H1 (cell line): ENCODE data around the gene GNG7. TPM values are rescaled to one million over a fixed set of nuclear protein-coding genes. Genes with fewer than 3 reads are reported as not detected.
A peak's percentile ranks its signal among the peaks of the same experiment; 100 is the strongest.

Source experiments
- CTCF ChIA-PET: fragments of 300-600 bp; sonication (Branson Sonifier 250); formaldehyde crosslinking; loops from one replicate; lab custom pipeline; 2021; ENCODE audit not compliant: partially characterized antibody; lab: Charles Lee
- POLR2A ChIA-PET: fragments of 300-600 bp; sonication (Branson Sonifier 250); formaldehyde crosslinking; loops from one replicate; lab custom pipeline; 2021; ENCODE audit warnings: inconsistent platforms; ENCODE audit not compliant: partially characterized antibody; lab: Charles Lee
- DNase-seq, 2 experiments: peaks; one replicate each; pipeline versions ENCODE4 v3.0.0 to v3.0.0-alpha.2; 2010 to 2022; ENCODE audit warnings: low spot score in 2 of 2, low read depth in 1 of 2, mixed read lengths in 1 of 2
- FAIRE-seq: peaks from 2 replicates; lab custom pipeline; 2011; peaks lifted over from hg19 to GRCh38; lab: Jason Lieb, UNC
- H2AFZ ChIP-seq: 2 replicates; pipeline ENCODE4 v1.8.1; 2012; ENCODE audit warnings: low read length, inconsistent platforms
- H2AK5ac ChIP-seq: 2 replicates; pipeline ENCODE4 v1.6.1; 2013; ENCODE audit warnings: low read depth, low read length
- H2BK120ac ChIP-seq: replicated peaks from 2 replicates; pipeline ENCODE3; 2013; ENCODE audit warnings: low read depth, low read length, inconsistent platforms
- H2BK12ac ChIP-seq: 2 replicates; pipeline ENCODE4 v1.6.1; 2013; ENCODE audit warnings: low read depth, low read length
- H2BK15ac ChIP-seq: 2 replicates; pipeline ENCODE4 v1.6.1; 2013; ENCODE audit warnings: low read length
- H2BK20ac ChIP-seq: 2 replicates; pipeline ENCODE4 v1.6.1; 2013; ENCODE audit warnings: low read length
- H2BK5ac ChIP-seq: 2 replicates; pipeline ENCODE4 v1.6.1; 2013; ENCODE audit warnings: low read depth, low read length
- H3K14ac ChIP-seq: 2 replicates; pipeline ENCODE4 v1.6.1; 2013; ENCODE audit warnings: inconsistent platforms; ENCODE audit not compliant: insufficient read length
- H3K18ac ChIP-seq: 2 replicates; pipeline ENCODE4 v1.6.1; 2013; ENCODE audit warnings: low read length; ENCODE audit errors: extremely low read depth
- H3K23ac ChIP-seq: 2 replicates; pipeline ENCODE4 v1.6.1; 2013; ENCODE audit warnings: inconsistent platforms; ENCODE audit not compliant: insufficient read length
- H3K23me2 ChIP-seq: 2 replicates; pipeline ENCODE4 v1.6.1; 2013; ENCODE audit warnings: low read depth, low read length
- H3K27ac ChIP-seq: 2 replicates; pipeline ENCODE4 v1.6.1; 2011; ENCODE audit warnings: low read depth, low read length, inconsistent platforms
- H3K27me3 ChIP-seq, 4 experiments: replicated peaks in 1 of 4; 1 replicate in 1 of 4; 2 replicates in 3 of 4; pipeline versions ENCODE4 v1.6.1 to v1.8.1; 2011 to 2013; ENCODE audit warnings: low read length in 3 of 4, mild to moderate bottlenecking in 3 of 4, inconsistent platforms in 2 of 4, mixed read lengths in 2 of 4, moderate library complexity in 1 of 4; ENCODE audit not compliant: control insufficient read depth in 3 of 4, insufficient read depth in 3 of 4; ENCODE audit errors: extremely low read depth in 1 of 4
- H3K36me3 ChIP-seq, 4 experiments: 2 replicates each; pipeline versions ENCODE4 v1.6.1 to v1.8.1; 2011 to 2013; ENCODE audit warnings: mild to moderate bottlenecking in 4 of 4, low read length in 3 of 4, moderate library complexity in 2 of 4, control low read depth in 1 of 4, inconsistent platforms in 1 of 4; ENCODE audit not compliant: insufficient read depth in 4 of 4, control insufficient read depth in 2 of 4
- H3K4ac ChIP-seq: replicated peaks from 2 replicates; pipeline ENCODE3; 2013; ENCODE audit warnings: low read length, low read depth, mixed read lengths, inconsistent platforms; ENCODE audit not compliant: insufficient read length
- H3K4me1 ChIP-seq, 4 experiments: replicated peaks in 1 of 4; 1 replicate in 1 of 4; 2 replicates in 3 of 4; pipeline versions ENCODE4 v1.6.1 to v1.8.1; 2011 to 2013; ENCODE audit warnings: low read length in 3 of 4, inconsistent platforms in 2 of 4, mixed read lengths in 1 of 4; ENCODE audit not compliant: insufficient read depth in 4 of 4, control insufficient read depth in 3 of 4
- H3K4me2 ChIP-seq, 2 experiments: 2 replicates each; pipeline versions ENCODE4 v1.6.1 to v1.8.1; 2011 to 2013; ENCODE audit warnings: low read depth in 2 of 2, low read length in 2 of 2, control low read depth in 1 of 2, inconsistent platforms in 1 of 2, mild to moderate bottlenecking in 1 of 2; ENCODE audit not compliant: insufficient read depth in 1 of 2
- H3K4me3 ChIP-seq, 4 experiments: fragments of 200-600, 300-600 bp in 1 of 4; sonication (generic), shearing (Covaris generic), sonication (Bioruptor Twin) in 1 of 4; 2 replicates each; pipeline versions ENCODE4 v1.5.1 to v1.8.1; 2011 to 2016; ENCODE audit warnings: low read length in 4 of 4, low read depth in 3 of 4, control low read depth in 2 of 4, inconsistent platforms in 2 of 4, mild to moderate bottlenecking in 2 of 4, mixed read lengths in 1 of 4, moderate library complexity in 1 of 4; ENCODE audit not compliant: insufficient read depth in 2 of 4; ENCODE audit errors: extremely low read depth in 1 of 4
- H3K56ac ChIP-seq: replicated peaks from 2 replicates; pipeline ENCODE3; 2013; ENCODE audit warnings: low read depth, mild to moderate bottlenecking, mixed read lengths, low read length, inconsistent platforms; ENCODE audit not compliant: insufficient read length
- H3K79me1 ChIP-seq: 2 replicates; pipeline ENCODE4 v1.6.1; 2013; ENCODE audit warnings: low read depth, low read length, control low read depth
- H3K79me2 ChIP-seq, 2 experiments: 2 replicates each; pipeline versions ENCODE4 v1.6.1 to v1.8.1; 2012 to 2013; ENCODE audit warnings: low read length in 2 of 2, mild to moderate bottlenecking in 2 of 2, inconsistent platforms in 1 of 2; ENCODE audit not compliant: insufficient read depth in 2 of 2, control insufficient read depth in 1 of 2
- H3K9ac ChIP-seq, 4 experiments: replicated peaks in 1 of 4; 1 replicate in 1 of 4; 2 replicates in 3 of 4; pipeline versions ENCODE4 v1.6.1 to v1.8.1; 2011 to 2013; ENCODE audit warnings: low read depth in 3 of 4, low read length in 3 of 4, control low read depth in 2 of 4, mild to moderate bottlenecking in 2 of 4, moderate library complexity in 2 of 4, inconsistent platforms in 1 of 4; ENCODE audit errors: extremely low read depth in 1 of 4
- H3K9me3 ChIP-seq, 2 experiments: 2 replicates each; pipeline versions ENCODE4 v1.6.1 to v1.8.1; 2012 to 2013; ENCODE audit warnings: mild to moderate bottlenecking in 2 of 2, moderate library complexity in 2 of 2, control low read depth in 1 of 2, inconsistent platforms in 1 of 2, low read depth in 1 of 2, low read length in 1 of 2, mixed read lengths in 1 of 2; ENCODE audit not compliant: insufficient read depth in 2 of 2
- H4K20me1 ChIP-seq, 2 experiments: replicated peaks in 1 of 2; 2 replicates each; pipeline versions ENCODE3 to v1.8.1; 2011 to 2013; ENCODE audit warnings: inconsistent platforms in 2 of 2, low read length in 2 of 2, mild to moderate bottlenecking in 1 of 2; ENCODE audit not compliant: insufficient read depth in 2 of 2, control insufficient read depth in 1 of 2
- H4K5ac ChIP-seq: 2 replicates; pipeline ENCODE4 v1.6.1; 2013; ENCODE audit warnings: low read length, low read depth, mixed read lengths, inconsistent platforms; ENCODE audit not compliant: insufficient read length
- H4K8ac ChIP-seq: 2 replicates; pipeline ENCODE4 v1.8.0; 2013; ENCODE audit warnings: mild to moderate bottlenecking, moderate library complexity, low read length, inconsistent platforms; ENCODE audit not compliant: insufficient read depth; ENCODE audit errors: extremely low read depth
- H4K91ac ChIP-seq: replicated peaks from 2 replicates; pipeline ENCODE3; 2013; ENCODE audit warnings: low read length, mixed read lengths, inconsistent platforms; ENCODE audit not compliant: insufficient read length
- BRCA1 ChIP-seq: IDR thresholded peaks from 2 replicates; pipeline ENCODE4 v1.6.1; 2012; ENCODE audit warnings: low read depth, low read length, improper control_type of control experiment
- EZH2 ChIP-seq: fragments of 200-600 bp; sonication (generic); IDR thresholded peaks from 2 replicates; pipeline ENCODE4 v1.7.1; 2012; ENCODE audit warnings: low read depth, mild to moderate bottlenecking, moderate library complexity, low read length, inconsistent platforms; ENCODE audit not compliant: severe bottlenecking
- FOSL1 ChIP-seq: IDR thresholded peaks from 2 replicates; pipeline ENCODE4 v1.6.1; 2011; ENCODE audit warnings: mild to moderate bottlenecking, low read depth, low read length, moderate library complexity; ENCODE audit not compliant: insufficient read depth
- KDM5A ChIP-seq: fragments of 200-600 bp; IDR thresholded peaks from 2 replicates; pipeline ENCODE4 v1.7.1; 2012; ENCODE audit warnings: mild to moderate bottlenecking, low read length, inconsistent platforms, mixed read lengths
- NANOG ChIP-seq: IDR thresholded peaks from 2 replicates; pipeline ENCODE4 v1.6.1; 2011; ENCODE audit warnings: low read length, low read depth, mild to moderate bottlenecking, inconsistent platforms; ENCODE audit not compliant: insufficient read depth, poor library complexity, severe bottlenecking
- POLR2A ChIP-seq, 2 experiments: IDR thresholded peaks; 1 replicate in 1 of 2; 2 replicates in 1 of 2; pipeline ENCODE4 v1.6.1; 2011; ENCODE audit warnings: low read depth in 2 of 2, low read length in 2 of 2, mild to moderate bottlenecking in 2 of 2; ENCODE audit errors: control extremely low read depth in 1 of 2
- POLR2AphosphoS5 ChIP-seq: IDR thresholded peaks from 2 replicates; pipeline ENCODE4 v1.6.1; 2011; ENCODE audit warnings: low read depth, low read length
- RXRA ChIP-seq: IDR thresholded peaks from 2 replicates; pipeline ENCODE4 v1.6.1; 2011; ENCODE audit warnings: low read depth, mild to moderate bottlenecking, low read length, moderate library complexity; ENCODE audit not compliant: insufficient read depth
- WGBS, 2 experiments: shearing (Covaris generic) in 1 of 2; methylation state at CpG; one replicate each; pipeline versions ENCODE4 v1.1.6 to v1.1.7; 2013 to 2015; ENCODE audit warnings: low lambda C conversion rate in 2 of 2, mixed read lengths in 2 of 2, inconsistent platforms in 1 of 2, low coverage in 1 of 2, missing lambda C conversion rate in 1 of 2; ENCODE audit not compliant: insufficient replicate concordance in 2 of 2, insufficient coverage in 1 of 2, insufficient read length in 1 of 2; ENCODE audit errors: extremely low coverage in 1 of 2, missing lambda C conversion rate in 1 of 2; 5-methylcytosine and 5-hydroxymethylcytosine counted together
- polyA plus RNA-seq, 7 experiments: library from polyadenylated mRNA; depleted of rRNA in 3 of 7; stranded (reverse) in 5 of 7; unstranded in 2 of 7; fragments of >200 nt in 5 of 7; fragments of 200-250 nt in 2 of 7; gene quantifications; 1 replicate in 5 of 7; 2 replicates in 1 of 7; 4 replicates in 1 of 7; pipeline versions ENCODE4 v1.2.1 to v1.2.3, GENCODE V29; 2011 to 2013; ENCODE audit warnings: missing spikeins in 2 of 7, mixed read lengths in 2 of 7
- total RNA-seq: library from RNA; stranded (reverse); fragmentation: NEBNext Ultra II Directional; extraction: Animal tissue kit (Norgen Biotek cat#: 25700); gene quantifications from 2 replicates; pipeline ENCODE4 v1.2.1, GENCODE V29; 2021
- TF ChIP-seq, protein P1 (sequence below): IDR thresholded peaks from 2 replicates; pipeline ENCODE4 v1.6.1; 2011; ENCODE audit warnings: low read depth, mild to moderate bottlenecking, low read length; ENCODE audit not compliant: insufficient read depth

The GNG7 gene
- total and polyA plus RNA-seq, 2 of the 8 experiments (the other 6 are each of a cell fraction or from before 2014, with no cell fraction given) = 2.8 to 7.8 TPM

DNA sequence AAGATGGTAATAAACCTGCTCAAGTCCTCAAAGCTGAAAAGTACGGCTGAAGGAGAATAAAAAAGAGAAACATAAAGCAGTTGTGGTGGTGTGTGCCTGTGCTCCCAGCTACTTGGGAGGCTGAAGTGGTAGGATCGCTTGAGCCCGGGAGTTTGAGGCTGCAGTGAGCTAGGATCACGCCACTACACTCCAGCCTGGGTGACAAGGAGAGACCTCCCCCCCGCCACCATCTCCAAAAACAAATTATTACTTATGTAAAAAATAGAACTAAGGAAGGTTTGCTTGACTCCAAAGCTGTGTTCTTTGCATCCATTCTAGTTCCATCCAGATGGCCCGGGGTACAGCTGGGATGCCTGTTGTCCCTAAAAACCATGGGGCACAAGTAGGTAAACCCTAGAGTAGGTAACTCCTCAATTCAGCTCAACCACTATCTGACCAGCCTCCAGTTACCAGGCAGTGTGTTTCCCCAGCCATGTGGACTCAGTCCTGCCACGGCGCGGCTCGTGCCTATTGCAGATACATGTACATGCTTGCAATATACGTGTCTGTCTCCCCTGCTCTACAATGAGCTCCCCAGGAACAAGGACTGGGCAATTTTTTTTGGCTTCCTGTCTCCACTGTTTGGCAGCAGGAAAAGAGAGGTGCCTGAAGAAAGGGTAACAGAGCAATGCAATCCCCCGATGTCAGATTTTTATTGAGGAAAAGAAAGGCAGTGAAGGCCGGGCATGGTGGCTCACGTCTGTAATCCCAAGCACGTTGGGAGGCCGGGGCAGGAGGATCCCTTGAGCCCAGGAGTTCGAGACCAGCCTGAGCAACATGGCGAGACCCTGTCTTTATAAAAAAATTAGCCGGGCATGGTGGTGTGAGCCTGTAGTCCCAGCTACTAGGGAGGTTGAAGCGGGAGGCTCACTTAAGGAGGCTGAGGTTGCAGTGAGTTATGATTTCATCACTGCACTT is 101.3 kb downstream of the GNG7 start:
- DNase-seq = no peak
- 89% methylated on average over 20 of the region's 20 CpGs; no CpG with 5 or more reads in 1 of the 2 experiments for WGBS, 2 experiments
- CTCF ChIA-PET = interaction anchor here (0.6 to 3.5 kb wide), 12 partner anchors 9 to 305 kb away, joined by 3 to 25 read pairs (median 4); partner anchors contain the start of gene GADD45B
- TF ChIP-seq NANOG (no peak), RXRA (no peak), POLR2AphosphoS5 (no peak), KDM5A (no peak), POLR2A (IDR thresholded peaks at IDR 0.05; ENCODE audit: control extremely low read depth in 1 of 2, low read depth in 2 of 2, low read length in 2 of 2) (no peak), BRCA1 (no peak), EZH2 (no peak), FOSL1 (no peak)
- TF ChIP-seq, protein P1, sequence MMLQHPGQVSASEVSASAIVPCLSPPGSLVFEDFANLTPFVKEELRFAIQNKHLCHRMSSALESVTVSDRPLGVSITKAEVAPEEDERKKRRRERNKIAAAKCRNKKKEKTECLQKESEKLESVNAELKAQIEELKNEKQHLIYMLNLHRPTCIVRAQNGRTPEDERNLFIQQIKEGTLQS = no peak

More for the DNA sequence above, 101.3 kb downstream of the GNG7 start:
- H3K23ac ChIP-seq = no peak overlapping the region
- no peaks in the 10 kb centered on the region for H3K79me1 ChIP-seq
- POLR2A ChIA-PET = interaction anchor here (0.6 to 10.2 kb wide), 8 partner anchors 10 to 193 kb away, joined by 3 to 95 read pairs (median 6); partner anchors contain the start of gene GADD45B
- H3K4me3 ChIP-seq = no peak overlapping the region
- 0 out of 2 replicates have a peak overlapping the region, but pooled peaks have one; percentile 28 for H2AK5ac ChIP-seq
- H2BK20ac ChIP-seq = no peak overlapping the region
- peaks cover 3% of the 10 kb centered on the region; the same call in 1 of the 2 replicates for H3K23me2 ChIP-seq
- peaks cover 0 to 4% (median 0%) of the 10 kb centered on the region in 4 experiments; a peak in 2 of 7 replicates for H3K27me3 ChIP-seq
- H3K27ac ChIP-seq = no peak overlapping the region
- no peak overlapping the region for H4K91ac ChIP-seq
- no peak for FAIRE-seq
- H4K20me1 ChIP-seq = no peaks in the 10 kb centered on the region
- H3K9me3 ChIP-seq = no peaks in the 10 kb centered on the region
- no peak overlapping the region for H3K14ac ChIP-seq
- no peak overlapping the region for H4K8ac ChIP-seq
- H3K56ac ChIP-seq = no peak overlapping the region
- H3K36me3 ChIP-seq = no peaks in the 10 kb centered on the region
- H3K79me2 ChIP-seq = no peaks in the 10 kb centered on the region
- peak overlapping the region; percentile 8; the same call in 1 of the 2 replicates for H2BK15ac ChIP-seq
- H4K5ac ChIP-seq = no peak overlapping the region
- H2AFZ ChIP-seq = no peak overlapping the region
- H3K9ac ChIP-seq = no peak overlapping the region
- no peak overlapping the region; the same call in 1 of the 2 replicates for H3K18ac ChIP-seq
- no peak overlapping the region for H3K4ac ChIP-seq
- no peak overlapping the region for H2BK120ac ChIP-seq
- no peak overlapping the region; a peak in 1 of 4 replicates for H3K4me2 ChIP-seq
- no peak overlapping the region; the same call in 1 of the 2 replicates for H2BK12ac ChIP-seq
- H3K4me1 ChIP-seq = peaks cover 0 to 8% (median 2%) of the 10 kb centered on the region in 4 experiments; a peak in 4 of 7 replicates
- H2BK5ac ChIP-seq = no peak overlapping the region
